OCI-LY3 (cell line): Measurements from ENCODE around the gene PCBP2.

Source experiments
- H2AFZ ChIP-seq: fragments of 200-600, 300-600 bp; shearing (Covaris generic); 2 replicates; pipeline ENCODE4 v1.6.0; 2014; ENCODE audit warnings: antibody characterized with exemption, low read depth, low read length
- H3K27ac ChIP-seq: fragments of 200-600, 300-600 bp; sonication (generic); 2 replicates; pipeline ENCODE4 v1.5.1; 2014; ENCODE audit warnings: mild to moderate bottlenecking, low read length, moderate library complexity, mixed read lengths
- H3K27me3 ChIP-seq: fragments of 200-600, 300-600 bp; sonication (generic); 2 replicates; pipeline ENCODE4 v1.6.1; 2014; ENCODE audit warnings: low read depth, low read length, mixed read lengths
- H3K36me3 ChIP-seq: fragments of 200-600, 300-600 bp; sonication (generic); replicated peaks from 2 replicates; pipeline ENCODE3; 2014; ENCODE audit warnings: low read depth, low read length, mixed read lengths
- H3K4me1 ChIP-seq: fragments of 300-600, 200-600 bp; sonication (generic); 2 replicates; pipeline ENCODE4 v1.6.1; 2014; ENCODE audit warnings: low read length, mixed read lengths
- H3K4me2 ChIP-seq: fragments of 200-600, 300-600 bp; sonication (generic); 2 replicates; pipeline ENCODE4 v1.6.1; 2014; ENCODE audit warnings: low read length, mixed read lengths
- H3K4me3 ChIP-seq: fragments of 300-600, 200-600 bp; sonication (generic); 2 replicates; pipeline ENCODE4 v1.5.1; 2014; ENCODE audit warnings: antibody characterized with exemption, mild to moderate bottlenecking, low read length, moderate library complexity
- H3K79me2 ChIP-seq: fragments of 300-600, 200-600 bp; shearing (Covaris generic); 2 replicates; pipeline ENCODE4 v1.6.1; 2014; ENCODE audit warnings: mild to moderate bottlenecking, low read length, mixed read lengths
- H3K9ac ChIP-seq: fragments of 300-600, 200-600 bp; shearing (Covaris generic); 2 replicates; pipeline ENCODE4 v1.6.0; 2014; ENCODE audit warnings: mild to moderate bottlenecking, low read length, moderate library complexity
- H3K9me3 ChIP-seq: fragments of 200-600, 300-600 bp; shearing (Covaris generic); 2 replicates; pipeline ENCODE4 v1.6.1; 2014; ENCODE audit warnings: low read length, mixed read lengths; ENCODE audit not compliant: insufficient read depth
- H4K20me1 ChIP-seq: fragments of 200-600, 300-600 bp; sonication (generic); 2 replicates; pipeline ENCODE4 v1.6.1; 2016; ENCODE audit warnings: low read length, mixed read lengths; ENCODE audit not compliant: insufficient read depth
- EZH2phosphoT487 ChIP-seq: fragments of 200-600 bp; shearing (Covaris generic); IDR thresholded peaks from 2 replicates; pipeline ENCODE4 v1.6.1; 2018; ENCODE audit warnings: antibody characterized with exemption, mixed run types, low read depth
- TF ChIP-seq, protein P1 (sequence below): fragments of 200-600, 300-600 bp; sonication (generic); IDR thresholded peaks from 2 replicates; pipeline ENCODE4 v1.5.1; 2014; ENCODE audit warnings: antibody characterized with exemption, low read length, low read depth

The PCBP2 gene

DNA sequence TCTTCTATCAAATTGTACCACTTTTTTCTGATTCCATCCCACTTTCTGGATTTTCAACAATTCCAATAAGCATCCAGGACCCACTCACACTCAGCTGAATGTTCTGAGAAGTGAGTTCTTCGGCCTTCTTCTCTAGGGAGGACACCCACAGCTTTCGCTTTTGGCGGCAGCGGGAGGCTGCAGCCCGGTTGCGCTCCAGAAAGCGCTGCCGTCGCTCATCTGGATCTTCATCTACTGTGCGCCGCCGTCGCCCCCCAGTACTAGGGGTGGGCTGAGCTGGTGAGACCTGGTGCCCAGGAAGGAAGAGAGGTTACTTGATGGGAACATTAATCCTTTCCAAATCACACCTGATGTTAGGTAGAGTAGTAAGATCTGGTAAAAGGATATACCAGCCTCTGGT lies 72.6 kb downstream of the PCBP2 start:
- Histone ChIP-seq H2AFZ (no peak overlapping the region), H3K79me2 (no peaks in the 10 kb centered on the region), H3K4me2 (no peak overlapping the region), H3K4me3 (no peak overlapping the region), H4K20me1 (no peaks in the 10 kb centered on the region), H3K27me3 (no peaks in the 10 kb centered on the region), H3K9me3 (no peaks in the 10 kb centered on the region), H3K27ac (no peak overlapping the region), H3K36me3 (peaks cover 8% of the 10 kb centered on the region), H3K9ac (no peak overlapping the region), H3K4me1 (no peaks in the 10 kb centered on the region)
- no peak for TF ChIP-seq EZH2phosphoT487
- TF ChIP-seq, protein P1, sequence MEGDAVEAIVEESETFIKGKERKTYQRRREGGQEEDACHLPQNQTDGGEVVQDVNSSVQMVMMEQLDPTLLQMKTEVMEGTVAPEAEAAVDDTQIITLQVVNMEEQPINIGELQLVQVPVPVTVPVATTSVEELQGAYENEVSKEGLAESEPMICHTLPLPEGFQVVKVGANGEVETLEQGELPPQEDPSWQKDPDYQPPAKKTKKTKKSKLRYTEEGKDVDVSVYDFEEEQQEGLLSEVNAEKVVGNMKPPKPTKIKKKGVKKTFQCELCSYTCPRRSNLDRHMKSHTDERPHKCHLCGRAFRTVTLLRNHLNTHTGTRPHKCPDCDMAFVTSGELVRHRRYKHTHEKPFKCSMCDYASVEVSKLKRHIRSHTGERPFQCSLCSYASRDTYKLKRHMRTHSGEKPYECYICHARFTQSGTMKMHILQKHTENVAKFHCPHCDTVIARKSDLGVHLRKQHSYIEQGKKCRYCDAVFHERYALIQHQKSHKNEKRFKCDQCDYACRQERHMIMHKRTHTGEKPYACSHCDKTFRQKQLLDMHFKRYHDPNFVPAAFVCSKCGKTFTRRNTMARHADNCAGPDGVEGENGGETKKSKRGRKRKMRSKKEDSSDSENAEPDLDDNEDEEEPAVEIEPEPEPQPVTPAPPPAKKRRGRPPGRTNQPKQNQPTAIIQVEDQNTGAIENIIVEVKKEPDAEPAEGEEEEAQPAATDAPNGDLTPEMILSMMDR, result no peak

DNA sequence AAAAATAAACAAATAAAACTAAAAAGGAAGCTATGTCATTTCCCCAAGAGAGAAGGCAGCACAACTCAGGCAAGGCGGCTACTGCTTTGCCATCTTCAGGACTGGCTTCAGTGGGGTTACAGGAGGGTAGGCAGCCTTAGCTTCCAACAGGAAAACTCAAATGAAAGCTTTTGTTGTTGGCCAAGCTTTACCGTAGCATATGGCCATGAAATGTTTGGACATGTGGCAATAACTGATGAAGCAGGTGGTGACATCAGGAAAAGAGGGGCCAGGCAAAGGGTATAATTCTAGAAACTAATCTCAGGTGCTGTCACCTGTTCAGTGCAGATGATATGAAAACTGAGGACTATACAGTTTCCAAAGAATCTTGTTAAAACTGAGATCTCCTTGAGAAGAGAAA lies 78.2 kb downstream of the PCBP2 start:
- Histone ChIP-seq H3K4me3 (no peak overlapping the region), H2AFZ (no peak overlapping the region), H4K20me1 (no peaks in the 10 kb centered on the region), H3K4me2 (no peak overlapping the region), H3K79me2 (no peaks in the 10 kb centered on the region), H3K4me1 (no peaks in the 10 kb centered on the region), H3K9me3 (no peaks in the 10 kb centered on the region), H3K36me3 (peaks cover 14% of the 10 kb centered on the region), H3K27me3 (no peaks in the 10 kb centered on the region), H3K27ac (no peak overlapping the region), H3K9ac (no peak overlapping the region)
- TF ChIP-seq, protein P1, result no peak
- TF ChIP-seq EZH2phosphoT487, result no peak
